ENCODE results near the gene TRPV2.

The TRPV2 gene

GRCh38 chr17:16477666-16478065, 62.3 kb downstream of the TRPV2 start:
- no peak for DNase-seq

GRCh38 chr17:16478649-16479048, 63.3 kb downstream of the TRPV2 start:
- no peak for DNase-seq

- no peak for DNase-seq
Measured at GRCh38 chr17:16479264-16479663, 63.9 kb downstream of the TRPV2 start.

GRCh38 chr17:16480995-16481394, 65.6 kb downstream of the TRPV2 start:
- DNase-seq = no peak

GRCh38 chr17:16482253-16482652, 66.9 kb downstream of the TRPV2 start:
- DNase-seq = no peak

GRCh38 chr17:16483021-16483645, 67.8 kb downstream of the TRPV2 start:
- no peak for DNase-seq

GRCh38 chr17:16484445-16485175, 69.2 kb downstream of the TRPV2 start:
- no peak for DNase-seq

Measured in activated T-cell treated with anti-CD3 and anti-CD28 coated beads, Interleukin-2, amount 50 U/mL, for 1 hour (primary cell).